Panc1 (cell line): ENCODE results near the gene ZNF835.

Experiments used
- CTCF ChIP-seq: fragments of 450-650 bp; IDR thresholded peaks from 2 replicates; pipeline ENCODE4 v1.5.1; 2017; ENCODE audit warnings: mild to moderate bottlenecking
- POLR2AphosphoS5 ChIP-seq: IDR thresholded peaks from 2 replicates; pipeline ENCODE4 v1.6.1; 2012; ENCODE audit warnings: mild to moderate bottlenecking, low read depth, low read length, moderate library complexity
- SIN3A ChIP-seq: IDR thresholded peaks from 2 replicates; pipeline ENCODE4 v1.6.1; 2012; ENCODE audit warnings: low read depth, mild to moderate bottlenecking, low read length, moderate library complexity, borderline replicate concordance; ENCODE audit not compliant: insufficient read depth
- TF ChIP-seq, protein P1 (sequence below), 2 experiments: IDR thresholded peaks; 2 replicates each; pipeline ENCODE4 v1.6.1; 2011 to 2012; ENCODE audit warnings: low read depth in 2 of 2, control low read depth in 1 of 2, low read length in 1 of 2, mild to moderate bottlenecking in 1 of 2, moderate library complexity in 1 of 2; ENCODE audit not compliant: insufficient read depth in 1 of 2

- TF ChIP-seq POLR2AphosphoS5 (no peak), CTCF (no peak), SIN3A (no peak)
- TF ChIP-seq, protein P1, sequence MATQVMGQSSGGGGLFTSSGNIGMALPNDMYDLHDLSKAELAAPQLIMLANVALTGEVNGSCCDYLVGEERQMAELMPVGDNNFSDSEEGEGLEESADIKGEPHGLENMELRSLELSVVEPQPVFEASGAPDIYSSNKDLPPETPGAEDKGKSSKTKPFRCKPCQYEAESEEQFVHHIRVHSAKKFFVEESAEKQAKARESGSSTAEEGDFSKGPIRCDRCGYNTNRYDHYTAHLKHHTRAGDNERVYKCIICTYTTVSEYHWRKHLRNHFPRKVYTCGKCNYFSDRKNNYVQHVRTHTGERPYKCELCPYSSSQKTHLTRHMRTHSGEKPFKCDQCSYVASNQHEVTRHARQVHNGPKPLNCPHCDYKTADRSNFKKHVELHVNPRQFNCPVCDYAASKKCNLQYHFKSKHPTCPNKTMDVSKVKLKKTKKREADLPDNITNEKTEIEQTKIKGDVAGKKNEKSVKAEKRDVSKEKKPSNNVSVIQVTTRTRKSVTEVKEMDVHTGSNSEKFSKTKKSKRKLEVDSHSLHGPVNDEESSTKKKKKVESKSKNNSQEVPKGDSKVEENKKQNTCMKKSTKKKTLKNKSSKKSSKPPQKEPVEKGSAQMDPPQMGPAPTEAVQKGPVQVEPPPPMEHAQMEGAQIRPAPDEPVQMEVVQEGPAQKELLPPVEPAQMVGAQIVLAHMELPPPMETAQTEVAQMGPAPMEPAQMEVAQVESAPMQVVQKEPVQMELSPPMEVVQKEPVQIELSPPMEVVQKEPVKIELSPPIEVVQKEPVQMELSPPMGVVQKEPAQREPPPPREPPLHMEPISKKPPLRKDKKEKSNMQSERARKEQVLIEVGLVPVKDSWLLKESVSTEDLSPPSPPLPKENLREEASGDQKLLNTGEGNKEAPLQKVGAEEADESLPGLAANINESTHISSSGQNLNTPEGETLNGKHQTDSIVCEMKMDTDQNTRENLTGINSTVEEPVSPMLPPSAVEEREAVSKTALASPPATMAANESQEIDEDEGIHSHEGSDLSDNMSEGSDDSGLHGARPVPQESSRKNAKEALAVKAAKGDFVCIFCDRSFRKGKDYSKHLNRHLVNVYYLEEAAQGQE (IDR thresholded peaks at IDR 0.05; ENCODE audit: insufficient read depth in 1 of 2, low read depth in 2 of 2, low read length in 1 of 2), result no peak
Measured at GRCh38 chr19:56692206-56692895, 20.8 kb upstream of the ZNF835 start.
